Measurements from ENCODE around the gene SDK1.

Gene SDK1

DNA sequence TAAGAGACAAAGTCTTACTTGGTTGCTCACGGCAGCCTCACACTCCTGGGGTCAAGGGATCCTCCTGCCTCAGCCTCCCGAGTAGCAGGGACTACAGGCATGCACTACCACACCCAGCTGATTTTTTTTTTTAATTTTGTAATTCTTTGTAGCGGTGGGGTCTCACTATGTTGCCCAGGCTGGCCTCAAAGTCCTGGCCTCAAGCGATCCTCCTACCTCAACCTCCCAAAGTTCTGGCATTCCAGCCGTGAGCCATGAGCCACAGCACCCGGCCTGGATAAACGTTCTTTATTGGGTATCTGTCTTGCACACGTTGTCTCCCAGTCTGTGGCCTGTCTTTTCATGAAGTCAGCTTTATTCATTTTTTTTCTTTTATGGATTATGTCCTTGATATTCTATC, 744.9 kb downstream of the SDK1 start:
- DNase-seq (ENCODE audit: low read depth) = no peak

DNA sequence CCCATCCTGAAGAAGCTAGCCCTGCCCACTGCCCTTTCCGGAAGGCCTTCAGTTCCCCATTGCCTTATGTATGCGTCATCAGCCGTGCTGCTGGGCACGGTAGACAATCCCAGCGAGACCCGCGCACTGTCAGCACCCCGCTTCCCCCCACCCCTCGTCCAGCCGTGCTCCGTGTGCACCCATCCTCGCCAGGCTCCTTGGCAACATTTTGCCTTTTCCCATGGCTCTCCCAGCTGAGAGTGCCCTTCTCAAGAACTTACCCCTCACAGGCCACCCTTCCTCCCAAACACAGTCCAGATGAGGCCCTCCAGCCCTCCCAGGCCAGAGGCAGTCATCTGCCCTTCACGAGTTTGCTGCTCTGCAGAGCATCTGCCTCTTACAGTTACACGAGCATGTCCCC, 747.3 kb downstream of the SDK1 start:
- DNase-seq (ENCODE audit: low read depth) = no peak

DNA sequence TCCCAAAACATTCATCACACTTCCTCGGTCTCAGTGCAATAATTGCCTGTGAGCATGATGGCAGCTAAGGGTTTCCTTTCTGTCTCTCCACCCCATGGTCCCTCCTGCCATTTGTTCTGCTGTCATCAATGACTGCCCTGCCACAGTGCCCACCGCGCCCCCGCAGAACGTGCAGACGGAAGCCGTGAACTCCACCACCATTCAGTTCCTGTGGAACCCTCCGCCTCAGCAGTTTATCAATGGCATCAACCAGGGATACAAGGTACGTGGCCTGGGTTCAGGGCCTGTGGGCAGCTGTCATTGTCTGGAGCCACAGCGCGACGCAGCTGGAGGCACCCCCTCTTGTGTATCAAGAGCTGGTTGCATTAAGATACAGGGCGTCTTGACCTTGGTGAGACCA, 748.1 kb downstream of the SDK1 start:
- DNase-seq (ENCODE audit: low read depth) = no peak

GRCh38 chr7:4050126-4050660, 749.1 kb downstream of the SDK1 start:
- no peak for DNase-seq (ENCODE audit: low read depth)

- DNase-seq (ENCODE audit: low read depth) = no peak
Observed at GRCh38 chr7:4051696-4052095, 750.6 kb downstream of the SDK1 start.

DNA sequence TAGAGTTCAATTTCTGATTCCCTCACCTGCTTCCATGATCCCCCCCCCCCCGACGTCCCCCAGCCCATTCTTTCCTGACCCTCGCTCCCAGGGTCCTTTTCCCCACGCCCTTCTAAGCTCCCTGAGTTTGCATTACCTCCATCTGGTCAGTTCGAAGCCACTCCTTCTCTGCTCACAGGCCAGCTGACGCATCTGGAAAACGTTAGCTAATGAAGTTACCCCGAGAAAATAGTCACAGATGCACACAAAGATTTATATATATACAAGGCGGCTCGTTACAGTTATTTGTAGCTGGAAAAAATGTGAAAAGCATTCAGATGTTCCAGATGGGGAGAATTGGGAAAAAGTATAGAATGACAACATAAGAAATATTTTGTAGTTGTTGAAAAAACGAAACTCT, 751.1 kb downstream of the SDK1 start:
- no peak for DNase-seq (ENCODE audit: low read depth)

DNA sequence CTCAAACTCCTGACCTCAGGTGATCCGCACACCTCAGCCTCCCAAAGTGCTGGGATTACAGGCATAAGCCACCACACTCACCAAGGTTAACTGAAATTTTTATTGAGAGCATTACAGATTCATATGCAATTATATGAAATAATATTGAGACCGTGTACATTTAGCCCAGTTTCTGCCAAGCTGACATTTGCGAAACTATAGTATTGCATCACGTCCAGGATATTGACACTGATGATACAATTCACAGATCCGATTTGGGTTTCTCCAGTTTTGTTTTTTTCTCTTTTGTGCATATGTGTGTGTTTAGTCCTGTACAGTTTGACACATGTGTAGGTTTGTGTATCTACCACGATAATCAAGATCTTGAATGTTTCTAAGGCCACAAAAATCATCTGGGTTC, 753.1 kb downstream of the SDK1 start:
- DNase-seq (ENCODE audit: low read depth) = no peak

- DNase-seq (ENCODE audit: low read depth) = no peak
Observed at GRCh38 chr7:4056552-4057288, 755.7 kb downstream of the SDK1 start.

- DNase-seq (ENCODE audit: low read depth) = no peak
Observed at GRCh38 chr7:4057289-4057616, 756.2 kb downstream of the SDK1 start.

DNA sequence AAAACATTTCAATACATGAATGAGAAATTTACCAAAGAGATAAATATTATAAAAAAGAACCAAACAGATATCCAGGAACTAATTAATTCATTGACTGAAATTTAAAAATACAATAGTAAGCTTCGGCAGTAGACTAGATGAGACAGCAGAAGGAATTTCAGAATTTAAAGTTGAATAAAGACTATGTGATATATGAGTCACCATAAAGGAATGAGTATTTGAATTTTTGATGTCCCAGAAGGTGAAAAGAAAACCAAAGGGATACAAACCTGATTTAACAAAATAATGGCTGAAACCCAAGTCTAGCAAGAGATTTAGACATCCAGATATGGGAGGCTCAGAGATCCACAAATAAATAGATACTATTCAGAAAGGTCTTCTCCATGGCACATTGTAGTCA, 757.1 kb downstream of the SDK1 start:
- DNase-seq (ENCODE audit: low read depth) = no peak

GRCh38 chr7:4065190-4065589, 764.1 kb downstream of the SDK1 start:
- DNase-seq (ENCODE audit: low read depth) = no peak

DNA sequence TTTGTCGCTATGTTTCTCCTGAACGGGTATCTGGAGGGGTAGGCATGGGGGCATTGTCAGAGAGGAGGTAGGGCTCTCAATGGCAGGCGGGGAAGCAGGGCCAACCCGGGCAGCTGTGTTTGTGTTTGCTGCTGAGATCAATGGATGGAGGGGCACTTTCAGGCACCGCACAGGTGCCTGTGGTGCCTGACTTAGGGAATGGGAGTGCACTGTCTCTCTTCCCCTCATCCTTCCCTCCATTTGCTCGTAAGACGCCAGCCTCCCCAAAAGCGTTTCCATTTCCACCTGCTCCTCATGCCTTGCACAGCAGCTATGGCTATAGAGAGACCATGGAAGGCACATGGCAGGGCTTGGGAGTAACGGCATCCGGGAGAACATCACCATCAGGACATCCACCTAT, 765.2 kb downstream of the SDK1 start:
- no peak for DNase-seq (ENCODE audit: low read depth)

GRCh38 chr7:4066626-4067475, 765.8 kb downstream of the SDK1 start:
- DNase-seq (ENCODE audit: low read depth) = no peak

GRCh38 chr7:4067476-4067760, 766.4 kb downstream of the SDK1 start:
- DNase-seq (ENCODE audit: low read depth) = no peak

GRCh38 chr7:4067874-4068273, 766.8 kb downstream of the SDK1 start:
- no peak for DNase-seq (ENCODE audit: low read depth)

DNA sequence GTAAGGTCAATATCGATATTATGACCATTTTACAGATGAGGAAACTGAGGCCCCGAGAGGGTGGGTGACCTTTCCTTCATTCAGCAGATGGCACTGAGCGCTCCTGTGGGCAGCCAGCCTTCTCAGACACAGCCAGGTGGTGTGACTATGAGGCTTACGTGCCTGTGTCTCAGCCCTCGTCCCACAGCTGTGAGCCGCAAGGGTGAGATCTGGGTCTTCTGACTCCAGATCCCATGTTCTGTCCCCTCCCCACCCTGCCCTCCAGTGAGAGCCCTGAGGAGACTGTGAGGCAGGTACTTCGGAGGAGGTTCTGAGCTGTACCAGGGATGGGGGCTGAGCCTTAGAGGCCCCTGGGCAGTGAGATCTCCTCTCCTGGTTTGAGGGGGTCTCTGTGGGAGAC, 767.2 kb downstream of the SDK1 start:
- DNase-seq (ENCODE audit: low read depth) = no peak

DNA sequence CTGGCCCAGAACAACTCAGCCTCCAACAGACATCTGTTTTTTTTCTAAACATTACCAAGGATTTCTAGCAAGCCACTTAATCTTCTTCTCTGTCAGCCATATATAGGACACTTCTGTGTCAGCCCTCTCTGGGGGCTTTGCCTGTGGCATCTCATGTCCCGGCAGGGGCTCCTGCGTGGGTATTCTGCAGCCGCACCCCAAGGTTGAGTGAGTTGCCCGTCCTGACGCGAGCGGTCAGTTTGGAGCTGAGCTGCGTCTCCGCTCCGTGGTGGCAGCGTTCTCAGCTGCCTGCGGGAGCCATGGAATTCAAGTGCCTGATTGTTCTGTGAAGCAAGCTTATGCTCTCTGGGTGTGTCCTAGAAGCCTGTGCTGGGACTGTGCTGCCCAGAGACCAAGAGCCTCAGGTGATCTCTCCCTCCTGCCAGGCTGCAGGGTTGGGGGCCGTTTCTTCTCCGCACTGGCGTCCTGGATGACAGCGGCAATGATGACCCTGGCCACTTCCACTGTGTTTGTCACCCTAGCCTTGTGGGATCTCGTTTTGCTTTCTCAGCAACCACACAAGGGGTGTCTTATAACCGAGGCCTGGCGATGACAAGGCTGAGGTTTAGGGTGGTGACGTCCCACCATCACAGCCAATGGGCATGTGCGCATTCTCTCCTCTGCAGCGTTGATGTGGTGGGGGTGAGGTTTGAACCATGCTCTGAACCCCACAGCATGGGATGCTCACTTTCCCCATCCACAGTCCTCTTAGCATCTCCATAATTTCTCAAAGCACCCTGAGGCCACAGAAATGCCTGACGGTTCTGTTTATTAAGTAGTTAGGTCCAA, 768.4 kb downstream of the SDK1 start:
- DNase-seq (ENCODE audit: low read depth) = no peak

DNA sequence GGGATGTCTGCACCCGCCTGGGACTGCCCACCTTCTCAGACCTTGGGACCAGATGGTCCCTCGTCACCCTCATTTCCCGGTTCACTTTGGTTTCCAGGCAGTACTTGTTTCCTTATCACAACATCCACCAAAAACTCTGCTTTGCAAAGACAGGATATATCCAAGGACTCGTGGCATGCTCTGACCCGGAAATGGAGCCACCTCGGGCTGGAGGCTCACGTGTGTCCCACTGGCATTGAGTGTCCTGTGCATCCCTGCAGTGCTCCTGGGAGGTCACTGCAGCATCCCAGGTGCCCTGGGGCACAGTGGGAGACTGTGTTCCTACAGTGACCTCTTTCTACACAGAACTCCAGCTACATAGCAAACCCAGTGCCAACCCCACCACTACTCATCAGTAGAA, 769.2 kb downstream of the SDK1 start:
- no peak for DNase-seq (ENCODE audit: low read depth)

- DNase-seq (ENCODE audit: low read depth) = no peak
Observed at GRCh38 chr7:4071370-4072058, 770.5 kb downstream of the SDK1 start.

- no peak for DNase-seq (ENCODE audit: low read depth)
Observed at GRCh38 chr7:4072161-4072925, 771.3 kb downstream of the SDK1 start.

DNA sequence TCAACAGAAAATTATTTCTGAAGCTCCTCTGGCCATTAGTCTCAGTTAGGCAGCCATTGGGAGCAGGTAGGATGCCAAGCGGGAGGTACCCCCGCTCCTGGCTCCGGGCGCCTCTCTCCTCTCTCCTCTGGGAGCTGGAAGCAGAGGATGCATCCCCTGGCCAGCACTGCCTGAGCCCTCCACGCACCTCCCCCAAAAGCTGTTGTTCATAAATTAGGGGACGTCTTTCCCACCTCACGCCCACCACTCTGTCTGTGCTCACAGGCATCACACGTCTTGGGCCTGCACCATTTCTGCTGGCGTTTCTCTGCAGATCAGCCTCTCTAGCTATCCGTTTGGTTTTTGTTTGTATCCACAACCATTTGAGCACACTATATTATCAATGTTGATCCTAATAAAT, 772.0 kb downstream of the SDK1 start:
- no peak for DNase-seq (ENCODE audit: low read depth)

All from activated T-cell treated with anti-CD3 and anti-CD28 coated beads for 48 hours (primary cell).